ENCODE results near the gene GNG3.

- TF ChIP-seq POLR2A (IDR thresholded peaks at IDR 0.05; ENCODE audit: low read depth) (no peak), CTCF (IDR thresholded peaks at IDR 0.05) (peak; percentile 73 to 81 (median 79))
Observed at GRCh38 chr11:62694455-62695167, 12.9 kb upstream of the GNG3 start.
